ENCODE results near the gene TINCR. TPM values are rescaled to one million over a fixed set of nuclear protein-coding genes. Genes with fewer than 3 reads are reported as not detected.

The TINCR gene
- total and polyA plus RNA-seq, 12 donors, result 0.07 to 0.68 (median 0.25) TPM; not detected in 4

DNA sequence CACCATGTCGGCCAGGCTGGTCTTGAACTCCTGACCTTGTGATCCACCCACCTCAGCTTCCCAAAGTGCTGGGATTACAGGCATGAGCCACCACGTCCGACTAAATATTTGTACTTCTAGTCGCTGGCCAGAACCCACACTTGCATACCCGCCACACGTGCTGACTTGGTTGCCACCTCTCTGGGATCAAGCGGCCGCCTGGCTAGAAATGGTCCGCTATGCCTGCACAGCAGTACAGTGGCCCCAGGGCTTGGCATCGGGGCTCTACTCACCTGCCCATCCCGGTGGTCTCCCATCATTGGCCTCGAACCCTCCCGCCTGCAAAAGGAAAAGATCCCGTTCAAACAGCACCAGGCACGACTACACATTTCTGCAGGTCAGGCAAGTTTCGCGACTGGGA, 23.7 kb upstream of the TINCR start:
- Histone ChIP-seq H3K4me1 (peaks cover 0 to 4% (median 3%) of the 10 kb centered on the region in 9 donors), H3K27ac (no peak overlapping the region), H3K36me3 (peaks cover 7 to 100% (median 84%) of the 10 kb centered on the region in 9 donors), H3K27me3 (no peaks in the 10 kb centered on the region), H3K4me3 (no peak overlapping the region), H3K9me3 (no peaks in the 10 kb centered on the region)
- intact Hi-C loops (cut with DNase I), result no loop called here
- DNase-seq (no peak), ATAC-seq (no peak)
- WGBS, 2 donors, result 95 to 96% methylated on average over 17 of the region's 17 CpGs
- TF ChIP-seq, protein P1, sequence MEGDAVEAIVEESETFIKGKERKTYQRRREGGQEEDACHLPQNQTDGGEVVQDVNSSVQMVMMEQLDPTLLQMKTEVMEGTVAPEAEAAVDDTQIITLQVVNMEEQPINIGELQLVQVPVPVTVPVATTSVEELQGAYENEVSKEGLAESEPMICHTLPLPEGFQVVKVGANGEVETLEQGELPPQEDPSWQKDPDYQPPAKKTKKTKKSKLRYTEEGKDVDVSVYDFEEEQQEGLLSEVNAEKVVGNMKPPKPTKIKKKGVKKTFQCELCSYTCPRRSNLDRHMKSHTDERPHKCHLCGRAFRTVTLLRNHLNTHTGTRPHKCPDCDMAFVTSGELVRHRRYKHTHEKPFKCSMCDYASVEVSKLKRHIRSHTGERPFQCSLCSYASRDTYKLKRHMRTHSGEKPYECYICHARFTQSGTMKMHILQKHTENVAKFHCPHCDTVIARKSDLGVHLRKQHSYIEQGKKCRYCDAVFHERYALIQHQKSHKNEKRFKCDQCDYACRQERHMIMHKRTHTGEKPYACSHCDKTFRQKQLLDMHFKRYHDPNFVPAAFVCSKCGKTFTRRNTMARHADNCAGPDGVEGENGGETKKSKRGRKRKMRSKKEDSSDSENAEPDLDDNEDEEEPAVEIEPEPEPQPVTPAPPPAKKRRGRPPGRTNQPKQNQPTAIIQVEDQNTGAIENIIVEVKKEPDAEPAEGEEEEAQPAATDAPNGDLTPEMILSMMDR (IDR thresholded peaks at IDR 0.05), result no peak

DNA sequence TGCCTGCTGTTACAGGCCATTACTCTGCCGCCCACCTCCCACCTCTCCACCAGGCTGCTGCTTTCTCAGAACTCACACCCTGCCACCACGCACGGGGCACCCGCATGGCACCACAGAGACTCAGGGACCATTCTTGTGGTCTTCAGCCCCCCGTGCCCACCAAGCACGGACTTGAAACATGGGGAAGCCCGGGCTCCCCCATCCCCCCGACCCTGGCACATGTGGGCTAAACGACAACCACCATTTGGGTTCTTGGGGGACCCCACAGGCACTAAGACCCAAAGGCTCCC, 23.1 kb upstream of the TINCR start:
- ATAC-seq, result no peak
- DNase-seq, result no peak
- H3K4me1 ChIP-seq, result peaks cover 4 to 11% (median 9%) of the 10 kb centered on the region in 9 donors
- H3K27me3 ChIP-seq, result no peaks in the 10 kb centered on the region
- no peak overlapping the region for H3K27ac ChIP-seq
- WGBS, 2 donors, result 94 to 96% methylated on average over 9 of the region's 9 CpGs
- TF ChIP-seq, protein P1 (IDR thresholded peaks at IDR 0.05), result no peak
- peaks cover 7 to 97% (median 77%) of the 10 kb centered on the region in 9 donors for H3K36me3 ChIP-seq
- H3K4me3 ChIP-seq, result no peak overlapping the region
- H3K9me3 ChIP-seq, result no peaks in the 10 kb centered on the region
- intact Hi-C loops (cut with DNase I), result no loop called here

DNA sequence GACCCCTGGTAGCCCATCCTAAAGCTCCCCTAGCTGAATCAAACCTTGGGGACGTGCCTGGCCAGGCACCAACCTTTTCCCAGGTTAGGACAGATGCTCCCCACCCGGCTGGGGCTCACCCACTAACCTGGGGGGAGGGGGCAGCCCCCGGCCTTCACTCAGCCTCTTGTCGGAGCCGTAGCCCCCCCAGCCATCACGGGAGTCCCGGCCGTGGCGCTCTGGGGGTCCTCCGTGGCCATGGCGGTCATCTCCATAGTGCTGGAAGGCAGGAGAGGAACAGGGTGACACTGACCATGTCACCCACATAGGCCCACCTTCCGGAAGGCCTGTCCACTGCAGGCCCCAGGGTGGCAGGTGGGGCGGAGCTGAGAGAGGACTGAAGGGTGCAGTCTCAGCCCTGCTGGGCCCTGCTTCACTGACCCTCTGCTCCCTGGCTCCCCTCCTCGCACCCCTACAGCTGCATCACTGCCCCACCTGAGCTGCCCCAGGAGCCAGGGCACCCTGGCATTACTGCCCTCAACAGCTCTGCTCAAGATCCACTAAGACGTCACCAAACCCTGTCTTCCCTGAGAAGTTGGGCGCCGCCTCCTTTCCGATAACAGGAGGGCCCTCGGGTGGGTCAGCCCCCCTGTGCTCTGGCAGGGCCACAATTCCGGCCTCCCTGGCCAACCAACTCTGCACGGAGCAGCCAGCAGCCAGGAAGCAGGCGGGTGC, 22.6 kb upstream of the TINCR start:
- Histone ChIP-seq H3K27ac (no peak overlapping the region), H3K27me3 (no peaks in the 10 kb centered on the region), H3K36me3 (peaks cover 7 to 97% (median 72%) of the 10 kb centered on the region in 9 donors), H3K9me3 (no peaks in the 10 kb centered on the region), H3K4me1 (peaks cover 9 to 16% (median 14%) of the 10 kb centered on the region in 9 donors), H3K4me3 (no peak overlapping the region)
- 87 to 90% methylated on average over 22 of the region's 22 CpGs for WGBS, 2 donors
- intact Hi-C loops (cut with DNase I), result no loop called here
- ATAC-seq (peak in 1 of 8 donors; percentile 3), DNase-seq (no peak)
- TF ChIP-seq, protein P1 (IDR thresholded peaks at IDR 0.05), result no peak

DNA sequence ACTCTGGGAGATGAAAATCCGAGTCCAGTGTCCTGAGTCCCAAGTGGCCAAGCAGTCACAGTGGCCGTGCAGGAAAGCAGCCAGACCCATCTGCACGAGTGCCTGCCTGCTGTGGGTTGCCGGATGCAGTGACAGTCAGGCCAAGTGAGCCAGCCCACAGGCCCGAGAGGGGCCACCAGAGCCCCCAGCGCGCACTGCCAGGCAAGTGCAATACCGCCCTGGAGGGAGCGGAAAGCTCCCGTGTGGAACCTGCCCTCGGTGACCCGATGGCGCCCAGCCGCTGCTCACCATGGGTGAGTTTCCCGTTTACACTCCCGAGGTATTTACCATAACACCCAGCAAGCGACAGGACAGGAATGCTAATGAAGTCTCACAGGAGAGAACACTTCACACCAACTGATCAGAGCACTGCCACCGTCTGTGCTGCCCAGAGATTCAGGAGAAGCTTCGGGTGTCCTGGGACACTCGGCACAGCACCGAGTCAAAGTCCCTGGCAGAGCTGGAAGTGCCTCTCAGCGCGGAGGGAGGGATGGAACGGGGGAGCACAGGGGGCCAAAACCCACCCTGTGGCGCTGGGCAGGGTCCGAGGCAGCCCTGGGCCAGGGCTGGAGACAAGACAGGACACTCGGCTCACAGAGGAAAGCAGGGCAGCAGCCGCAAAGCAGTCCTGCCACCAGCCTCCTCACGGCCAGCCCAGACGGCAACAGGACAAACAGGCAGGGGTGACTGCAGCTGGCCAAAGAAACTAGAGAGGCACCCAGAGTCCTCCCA, 21.3 kb upstream of the TINCR start:
- Histone ChIP-seq H3K4me3 (no peak overlapping the region), H3K36me3 (peaks cover 7 to 94% (median 60%) of the 10 kb centered on the region in 9 donors), H3K27me3 (no peaks in the 10 kb centered on the region), H3K4me1 (peaks cover 10 to 19% (median 16%) of the 10 kb centered on the region in 9 donors), H3K27ac (no peak overlapping the region), H3K9me3 (no peaks in the 10 kb centered on the region)
- no peak for ATAC-seq
- intact Hi-C loops (cut with DNase I), result no loop called here
- TF ChIP-seq, protein P1 (IDR thresholded peaks at IDR 0.05), result no peak
- no peak for DNase-seq
- WGBS, 2 donors, result 74 to 76% methylated on average over 30 of the region's 30 CpGs
